Fibroblast of lung (primary cell): ENCODE data around the gene SNAPC5.

Source experiments
- EZH2 ChIP-seq: IDR thresholded peaks from 2 replicates; pipeline ENCODE4 v1.5.1; 2012; ENCODE audit warnings: low read length, control low read depth, mild to moderate bottlenecking; ENCODE audit errors: missing control alignments
- TF ChIP-seq, protein P1 (sequence below), 2 donors: IDR thresholded peaks in 1 of 2; conservative IDR thresholded peaks in 1 of 2; 1 replicate in 1 of 2; 2 replicates in 1 of 2; pipeline ENCODE4 v1.5.1; 2011 to 2012; ENCODE audit warnings: low read length in 2 of 2, control low read depth in 1 of 2, inconsistent platforms in 1 of 2, low read depth in 1 of 2, mild to moderate bottlenecking in 1 of 2

DNA sequence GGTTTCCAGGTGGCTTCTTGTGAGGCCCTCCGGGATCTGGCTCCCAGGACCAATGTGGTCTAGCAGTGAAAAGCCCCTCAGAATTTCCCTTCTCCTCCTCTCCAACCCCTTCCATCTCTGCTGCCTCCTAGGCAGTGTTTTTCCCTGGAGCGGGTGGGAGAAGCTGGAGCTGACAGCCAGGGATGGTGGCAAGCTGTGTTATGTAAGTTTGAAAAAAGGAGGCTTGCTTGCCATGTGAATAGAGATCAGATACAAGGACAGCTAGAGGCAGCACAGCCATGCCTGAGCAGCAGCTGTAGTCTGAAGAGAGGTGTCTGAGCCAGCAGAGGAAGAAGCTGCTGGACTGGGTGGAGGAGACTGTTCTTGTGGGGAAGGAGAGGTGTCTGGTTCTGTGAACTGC, 20.6 kb downstream of the SNAPC5 start:
- TF ChIP-seq EZH2, result no peak
- TF ChIP-seq, protein P1, sequence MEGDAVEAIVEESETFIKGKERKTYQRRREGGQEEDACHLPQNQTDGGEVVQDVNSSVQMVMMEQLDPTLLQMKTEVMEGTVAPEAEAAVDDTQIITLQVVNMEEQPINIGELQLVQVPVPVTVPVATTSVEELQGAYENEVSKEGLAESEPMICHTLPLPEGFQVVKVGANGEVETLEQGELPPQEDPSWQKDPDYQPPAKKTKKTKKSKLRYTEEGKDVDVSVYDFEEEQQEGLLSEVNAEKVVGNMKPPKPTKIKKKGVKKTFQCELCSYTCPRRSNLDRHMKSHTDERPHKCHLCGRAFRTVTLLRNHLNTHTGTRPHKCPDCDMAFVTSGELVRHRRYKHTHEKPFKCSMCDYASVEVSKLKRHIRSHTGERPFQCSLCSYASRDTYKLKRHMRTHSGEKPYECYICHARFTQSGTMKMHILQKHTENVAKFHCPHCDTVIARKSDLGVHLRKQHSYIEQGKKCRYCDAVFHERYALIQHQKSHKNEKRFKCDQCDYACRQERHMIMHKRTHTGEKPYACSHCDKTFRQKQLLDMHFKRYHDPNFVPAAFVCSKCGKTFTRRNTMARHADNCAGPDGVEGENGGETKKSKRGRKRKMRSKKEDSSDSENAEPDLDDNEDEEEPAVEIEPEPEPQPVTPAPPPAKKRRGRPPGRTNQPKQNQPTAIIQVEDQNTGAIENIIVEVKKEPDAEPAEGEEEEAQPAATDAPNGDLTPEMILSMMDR (conservative IDR thresholded peaks at IDR 0.05 in 1 of 2, IDR thresholded peaks at IDR 0.05 in 1 of 2; ENCODE audit: low read depth in 1 of 2, low read length in 2 of 2), result no peak
